H9 (cell line): Measurements from ENCODE around the gene CDC20. TPM values are rescaled to one million over a fixed set of nuclear protein-coding genes. Genes with fewer than 3 reads are reported as not detected.

ENCODE experiments used
- DNase-seq: peaks from one replicate; pipeline ENCODE4 v3.0.0-alpha.2; 2017
- H2AFZ ChIP-seq: one replicate; pipeline ENCODE4 v1.6.1; 2013; ENCODE audit warnings: mild to moderate bottlenecking, low read length, control low read depth, moderate library complexity
- H2AK5ac ChIP-seq: 2 replicates; pipeline ENCODE4 v1.6.1; 2013; ENCODE audit warnings: low read length, control low read depth, mixed read lengths; ENCODE audit not compliant: insufficient read length
- H2BK120ac ChIP-seq: one replicate; pipeline ENCODE4 v1.6.1; 2013; ENCODE audit warnings: low read depth, mild to moderate bottlenecking, low read length, control low read depth, inconsistent platforms; ENCODE audit not compliant: poor library complexity, severe bottlenecking
- H2BK12ac ChIP-seq: 2 replicates; pipeline ENCODE4 v1.6.1; 2013; ENCODE audit warnings: low read length, control low read depth, mixed read lengths, low read depth; ENCODE audit not compliant: insufficient read length
- H2BK15ac ChIP-seq: 2 replicates; pipeline ENCODE4 v1.6.1; 2013; ENCODE audit warnings: low read depth, low read length, control low read depth
- H2BK20ac ChIP-seq: one replicate; pipeline ENCODE4 v1.6.1; 2013; ENCODE audit warnings: low read depth, mild to moderate bottlenecking, low read length, control low read depth, inconsistent platforms; ENCODE audit not compliant: poor library complexity, severe bottlenecking
- H2BK5ac ChIP-seq: 2 replicates; pipeline ENCODE4 v1.6.1; 2013; ENCODE audit warnings: low read length, control low read depth, mixed read lengths; ENCODE audit not compliant: insufficient read length
- H3K14ac ChIP-seq: 2 replicates; pipeline ENCODE4 v1.6.1; 2013; ENCODE audit warnings: low read length, control low read depth; ENCODE audit not compliant: insufficient read depth
- H3K18ac ChIP-seq: 2 replicates; pipeline ENCODE4 v1.6.1; 2013; ENCODE audit warnings: low read depth, mild to moderate bottlenecking, mixed read lengths, low read length, control low read depth; ENCODE audit not compliant: insufficient read length
- H3K23ac ChIP-seq: 2 replicates; pipeline ENCODE4 v1.6.1; 2013; ENCODE audit warnings: low read length, control low read depth, mixed read lengths, low read depth; ENCODE audit not compliant: insufficient read length
- H3K23me2 ChIP-seq: 2 replicates; pipeline ENCODE4 v1.6.1; 2013; ENCODE audit warnings: low read depth, mild to moderate bottlenecking, mixed read lengths, low read length, control low read depth; ENCODE audit not compliant: insufficient read length, poor library complexity, severe bottlenecking
- H3K27ac ChIP-seq: 2 replicates; pipeline ENCODE4 v1.5.1; 2013; ENCODE audit warnings: low read length, control low read depth, mixed read lengths, low read depth; ENCODE audit not compliant: insufficient read length
- H3K27me3 ChIP-seq: 2 replicates; pipeline ENCODE4 v1.6.1; 2013; ENCODE audit warnings: low read length, control low read depth, inconsistent platforms; ENCODE audit not compliant: insufficient read depth
- H3K4ac ChIP-seq: 2 replicates; pipeline ENCODE4 v1.6.1; 2013; ENCODE audit warnings: low read depth, mild to moderate bottlenecking, control low read depth, inconsistent platforms, low read length, moderate library complexity
- H3K4me1 ChIP-seq: 2 replicates; pipeline ENCODE4 v1.6.1; 2013; ENCODE audit warnings: low read length, control low read depth, inconsistent platforms; ENCODE audit not compliant: insufficient read depth
- H3K4me2 ChIP-seq: 2 replicates; pipeline ENCODE4 v1.6.1; 2013; ENCODE audit warnings: low read length, control low read depth, mixed read lengths; ENCODE audit not compliant: insufficient read length, insufficient read depth
- H3K56ac ChIP-seq: 2 replicates; pipeline ENCODE4 v1.6.1; 2013; ENCODE audit warnings: low read depth, mild to moderate bottlenecking, mixed read lengths, low read length, control low read depth; ENCODE audit not compliant: insufficient read length
- H3K79me1 ChIP-seq: 2 replicates; pipeline ENCODE4 v1.6.1; 2013; ENCODE audit warnings: low read depth, mild to moderate bottlenecking, moderate library complexity, low read length, control low read depth, inconsistent platforms; ENCODE audit not compliant: insufficient read depth, poor library complexity, severe bottlenecking
- H3K79me2 ChIP-seq: 2 replicates; pipeline ENCODE4 v1.6.1; 2013; ENCODE audit warnings: low read length, control low read depth, inconsistent platforms; ENCODE audit not compliant: insufficient read depth
- H3K9ac ChIP-seq: 2 replicates; pipeline ENCODE4 v1.6.1; 2013; ENCODE audit warnings: low read length, control low read depth, mixed read lengths; ENCODE audit not compliant: insufficient read length; ENCODE audit errors: extremely low read depth
- H3K9me3 ChIP-seq: one replicate; pipeline ENCODE4 v1.6.1; 2013; ENCODE audit warnings: low read depth, low read length, inconsistent platforms; ENCODE audit not compliant: control insufficient read depth
- H3T11ph ChIP-seq: one replicate; pipeline ENCODE4 v1.6.1; 2013; ENCODE audit warnings: mild to moderate bottlenecking, low read length, control low read depth, inconsistent platforms
- H4K20me1 ChIP-seq: one replicate; pipeline ENCODE4 v1.6.1; 2013; ENCODE audit not compliant: control insufficient read depth, insufficient read length, insufficient read depth
- H4K5ac ChIP-seq: 2 replicates; pipeline ENCODE4 v1.6.1; 2013; ENCODE audit warnings: low read depth, mild to moderate bottlenecking, mixed read lengths, low read length, control low read depth; ENCODE audit not compliant: insufficient read length
- H4K8ac ChIP-seq: replicated peaks from 2 replicates; pipeline ENCODE4 v1.6.1; 2013; ENCODE audit warnings: low read length, control low read depth, mixed read lengths, low read depth; ENCODE audit not compliant: insufficient read length
- H4K91ac ChIP-seq: 2 replicates; pipeline ENCODE4 v1.6.1; 2013; ENCODE audit warnings: low read depth, mild to moderate bottlenecking, moderate library complexity, mixed read lengths, low read length, control low read depth; ENCODE audit not compliant: insufficient read length
- H3K27ac Mint-ChIP-seq, 3 experiments: 2 replicates in 2 of 3; 3 replicates in 1 of 3; pipeline ENCODE4 v1.8.0; 2020 to 2021; ENCODE audit warnings: mixed read lengths in 3 of 3, mild to moderate bottlenecking in 1 of 3, moderate library complexity in 1 of 3
- H3K27me3 Mint-ChIP-seq: 2 replicates; pipeline ENCODE4 v1.8.0; 2021; ENCODE audit warnings: low read depth, mild to moderate bottlenecking, moderate library complexity, mixed read lengths
- H3K36me3 Mint-ChIP-seq, 3 experiments: 2 replicates in 2 of 3; 3 replicates in 1 of 3; pipeline ENCODE4 v1.8.0; 2020 to 2021; ENCODE audit warnings: low read depth in 3 of 3, mixed read lengths in 3 of 3; ENCODE audit not compliant: insufficient read depth in 1 of 3
- H3K4me1 Mint-ChIP-seq, 2 experiments: 2 replicates each; pipeline ENCODE4 v1.8.0; 2020; ENCODE audit warnings: mixed read lengths in 2 of 2
- H3K4me3 Mint-ChIP-seq, 2 experiments: 2 replicates in 1 of 2; 3 replicates in 1 of 2; pipeline ENCODE4 v1.8.0; 2020 to 2021; ENCODE audit warnings: mild to moderate bottlenecking in 2 of 2, mixed read lengths in 2 of 2, moderate library complexity in 1 of 2
- H3K9me3 Mint-ChIP-seq, 2 experiments: 2 replicates in 1 of 2; 3 replicates in 1 of 2; pipeline ENCODE4 v1.8.0; 2020; ENCODE audit warnings: mild to moderate bottlenecking in 2 of 2, mixed read lengths in 2 of 2, moderate library complexity in 1 of 2
- CTCF ChIP-seq: fragments of 200-600 bp; sonication (generic); conservative IDR thresholded peaks from 3 replicates; pipeline ENCODE4 v1.8.0; 2021; ENCODE audit warnings: antibody characterized with exemption, mild to moderate bottlenecking
- WGBS: extraction: QIAGEN DNeasy Blood & Tissue Kit; methylation state at CpG from one replicate; pipeline ENCODE4 v1.1.7; 2013; ENCODE audit warnings: missing lambda C conversion rate, low lambda C conversion rate, mixed read lengths; ENCODE audit not compliant: insufficient read length; ENCODE audit errors: extremely low coverage; 5-methylcytosine and 5-hydroxymethylcytosine counted together
- total RNA-seq: library from RNA; stranded (reverse); gene quantifications from 2 replicates; pipeline ENCODE4 v1.2.1, GENCODE V29; 2021

The CDC20 gene
- total RNA-seq, 1 experiment from 2014 or later, result 246 TPM

GRCh38 chr1:43402089-43402865 lies 43.5 kb downstream of the CDC20 start:
- WGBS, result no CpG with 5 or more reads among the region's 6 CpGs
- Histone ChIP-seq H3K14ac (no peak overlapping the region), H3K4me2 (no peak overlapping the region), H2BK120ac (no peak overlapping the region), H3K79me1 (no peaks in the 10 kb centered on the region), H2AK5ac (no peak overlapping the region), H4K8ac (no peak overlapping the region), H3K9me3 (no peaks in the 10 kb centered on the region), H3K79me2 (no peaks in the 10 kb centered on the region; the same call in 1 of the 2 replicates), H4K5ac (no peak overlapping the region), H3K56ac (no peak overlapping the region), H3K9ac (peak overlapping the region; percentile 11), H2AFZ (no peak overlapping the region), H3K18ac (no peak overlapping the region), H2BK20ac (no peak overlapping the region), H3K27ac (no peak overlapping the region), H3T11ph (no peak overlapping the region), H4K91ac (no peak overlapping the region), H3K23me2 (no peaks in the 10 kb centered on the region), H3K4ac (no peak overlapping the region), H2BK15ac (no peak overlapping the region), H3K23ac (no peak overlapping the region), H3K4me1 (no peaks in the 10 kb centered on the region), H2BK5ac (no peak overlapping the region), H3K27me3 (no peaks in the 10 kb centered on the region), H4K20me1 (no peaks in the 10 kb centered on the region), H2BK12ac (no peak overlapping the region)
- no peak for TF ChIP-seq CTCF
- Mint-ChIP-seq H3K4me1 (no peaks in the 10 kb centered on the region), H3K9me3 (no peaks in the 10 kb centered on the region), H3K36me3 (peaks cover 4 to 33% (median 28%) of the 10 kb centered on the region in 3 experiments; a peak in 6 of 7 replicates), H3K27ac (peak overlapping the region in 1 of 3 experiments; percentile 5; a peak in 1 of 7 replicates), H3K4me3 (no peak overlapping the region), H3K27me3 (no peaks in the 10 kb centered on the region)
- no peak for DNase-seq
